A673 (cell line): ENCODE results near the gene CDC42BPA. TPM values are rescaled to one million over a fixed set of nuclear protein-coding genes. Genes with fewer than 3 reads are reported as not detected.

Experiments used
- BruUV-seq: library from RNA; stranded (reverse); fragments of 400-500 nt; replicated peaks from 2 replicates; lab custom pipeline; 2021; lab: Mats Ljungman, UMichigan
- CTCF ChIA-PET: fragments of 300-600 bp; sonication (Branson Sonifier 250); formaldehyde crosslinking; loops from one replicate; lab custom pipeline; 2022; ENCODE audit warnings: antibody characterized with exemption; lab: Charles Lee
- POLR2A ChIA-PET: fragments of 300-600 bp; sonication (Branson Sonifier 250); formaldehyde crosslinking; loops from one replicate; lab custom pipeline; 2022; ENCODE audit warnings: antibody characterized with exemption; ENCODE audit not compliant: low non-redundant PET; lab: Charles Lee
- DNase-seq: peaks from one replicate; pipeline ENCODE4 v3.0.0-alpha.2; 2015; ENCODE audit warnings: low spot score
- H3K27ac ChIP-seq: fragments of 200-600 bp; sonication (generic); 2 replicates; pipeline ENCODE4 v1.5.1; 2016; ENCODE audit warnings: mixed run types, low read depth, mild to moderate bottlenecking, mixed read lengths, antibody characterized with exemption, low read length; ENCODE audit not compliant: poor library complexity, severe bottlenecking
- H3K27me3 ChIP-seq: fragments of 200-600 bp; sonication (generic); replicated peaks from 2 replicates; pipeline ENCODE4 v1.6.1; 2017; ENCODE audit warnings: mixed run types, low read depth, mild to moderate bottlenecking, mixed read lengths, antibody characterized with exemption, low read length; ENCODE audit not compliant: insufficient read depth, poor library complexity
- H3K36me3 ChIP-seq: fragments of 200-600 bp; sonication (generic); 2 replicates; pipeline ENCODE4 v1.6.1; 2016; ENCODE audit warnings: mixed run types, mild to moderate bottlenecking, mixed read lengths, antibody characterized with exemption, low read length; ENCODE audit not compliant: insufficient read depth, poor library complexity, severe bottlenecking
- H3K4me1 ChIP-seq: fragments of 200-600 bp; sonication (generic); 2 replicates; pipeline ENCODE4 v1.6.1; 2017; ENCODE audit warnings: mixed run types, mild to moderate bottlenecking, mixed read lengths, antibody characterized with exemption, low read length; ENCODE audit not compliant: insufficient read depth, poor library complexity, severe bottlenecking
- H3K4me3 ChIP-seq: fragments of 200-600 bp; sonication (generic); 2 replicates; pipeline ENCODE4 v1.5.1; 2016; ENCODE audit warnings: low read depth, mixed run types, mild to moderate bottlenecking, mixed read lengths, low read length; ENCODE audit not compliant: poor library complexity, severe bottlenecking
- H3K9me3 ChIP-seq: fragments of 200-600 bp; sonication (generic); 2 replicates; pipeline ENCODE4 v1.6.1; 2016; ENCODE audit warnings: mixed run types, low read depth, mild to moderate bottlenecking, mixed read lengths, antibody characterized with exemption, low read length; ENCODE audit not compliant: poor library complexity, severe bottlenecking
- EZH2 ChIP-seq: fragments of 200-600 bp; sonication (generic); IDR thresholded peaks from 2 replicates; pipeline ENCODE4 v1.6.1; 2017; ENCODE audit warnings: borderline replicate concordance, low read depth, mild to moderate bottlenecking, mixed read lengths, antibody characterized with exemption, low read length; ENCODE audit not compliant: poor library complexity, severe bottlenecking
- intact Hi-C: fragments of 100-400 bp; cut with micrococcal nuclease; formaldehyde crosslinking; loops from one replicate; pipeline ENCODE4 v1.10.0; 2022; ENCODE audit not compliant: unreplicated experiment
- total RNA-seq: library from RNA; stranded (reverse); gene quantifications from 2 replicates; pipeline ENCODE4 v1.2.3, GENCODE V29; 2021
- TF ChIP-seq, protein P1 (sequence below): fragments of 300-800, 200-600 bp; sonication (generic); conservative IDR thresholded peaks from 2 replicates; pipeline ENCODE4 v1.5.1; 2017; ENCODE audit warnings: low read depth, mild to moderate bottlenecking, antibody characterized with exemption, low read length, moderate library complexity, mixed read lengths

Gene CDC42BPA
- total RNA-seq, 1 experiment from 2014 or later = 21.7 TPM

GRCh38 chr1:227068883-227069282 lies 249.4 kb downstream of the CDC42BPA start:
- POLR2A ChIA-PET = no interaction called here
- peaks cover 7% of the 10 kb centered on the region for H3K36me3 ChIP-seq

DNA sequence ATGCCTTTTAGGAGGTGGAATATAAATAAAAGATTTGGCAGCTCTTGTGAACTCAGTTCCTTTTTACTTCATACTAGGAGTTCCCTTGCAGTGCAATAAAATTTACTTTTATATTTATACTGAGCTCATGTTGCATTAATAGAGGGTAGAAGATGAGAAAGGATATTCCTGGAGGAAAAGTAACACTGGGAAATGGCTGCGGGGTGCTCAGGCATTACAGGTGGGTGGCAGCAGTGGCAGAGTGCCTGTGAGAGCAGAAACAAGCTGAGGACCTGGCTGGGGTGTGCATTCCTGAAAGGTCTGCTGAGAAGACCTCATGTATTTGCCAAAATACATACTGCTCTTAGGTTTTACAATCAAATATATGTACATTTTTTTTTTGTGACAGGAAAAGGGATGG lies 251.3 kb downstream of the CDC42BPA start:
- Histone ChIP-seq H3K4me1 (peaks cover 3% of the 10 kb centered on the region), H3K4me3 (no peak overlapping the region), H3K27ac (no peak overlapping the region), H3K27me3 (no peaks in the 10 kb centered on the region), H3K36me3 (peaks cover 7% of the 10 kb centered on the region), H3K9me3 (no peaks in the 10 kb centered on the region)
- POLR2A ChIA-PET = no interaction called here
- CTCF ChIA-PET = no interaction called here
- BruUV-seq = no TSS peak
- no peak for DNase-seq
- TF ChIP-seq EZH2 = no peak
- TF ChIP-seq, protein P1, sequence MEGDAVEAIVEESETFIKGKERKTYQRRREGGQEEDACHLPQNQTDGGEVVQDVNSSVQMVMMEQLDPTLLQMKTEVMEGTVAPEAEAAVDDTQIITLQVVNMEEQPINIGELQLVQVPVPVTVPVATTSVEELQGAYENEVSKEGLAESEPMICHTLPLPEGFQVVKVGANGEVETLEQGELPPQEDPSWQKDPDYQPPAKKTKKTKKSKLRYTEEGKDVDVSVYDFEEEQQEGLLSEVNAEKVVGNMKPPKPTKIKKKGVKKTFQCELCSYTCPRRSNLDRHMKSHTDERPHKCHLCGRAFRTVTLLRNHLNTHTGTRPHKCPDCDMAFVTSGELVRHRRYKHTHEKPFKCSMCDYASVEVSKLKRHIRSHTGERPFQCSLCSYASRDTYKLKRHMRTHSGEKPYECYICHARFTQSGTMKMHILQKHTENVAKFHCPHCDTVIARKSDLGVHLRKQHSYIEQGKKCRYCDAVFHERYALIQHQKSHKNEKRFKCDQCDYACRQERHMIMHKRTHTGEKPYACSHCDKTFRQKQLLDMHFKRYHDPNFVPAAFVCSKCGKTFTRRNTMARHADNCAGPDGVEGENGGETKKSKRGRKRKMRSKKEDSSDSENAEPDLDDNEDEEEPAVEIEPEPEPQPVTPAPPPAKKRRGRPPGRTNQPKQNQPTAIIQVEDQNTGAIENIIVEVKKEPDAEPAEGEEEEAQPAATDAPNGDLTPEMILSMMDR = no peak
- intact Hi-C loops = no loop called here

More at GRCh38 chr1:227068883-227069282, 249.4 kb downstream of the CDC42BPA start:
- TF ChIP-seq EZH2 = no peak
- TF ChIP-seq, protein P1 = no peak
- Histone ChIP-seq H3K4me1 (peaks cover 3% of the 10 kb centered on the region), H3K27ac (no peak overlapping the region), H3K4me3 (no peak overlapping the region), H3K27me3 (no peaks in the 10 kb centered on the region), H3K9me3 (no peaks in the 10 kb centered on the region)
- no peak for DNase-seq
- intact Hi-C loops = no loop called here
- CTCF ChIA-PET = no interaction called here
- no TSS peak for BruUV-seq

DNA sequence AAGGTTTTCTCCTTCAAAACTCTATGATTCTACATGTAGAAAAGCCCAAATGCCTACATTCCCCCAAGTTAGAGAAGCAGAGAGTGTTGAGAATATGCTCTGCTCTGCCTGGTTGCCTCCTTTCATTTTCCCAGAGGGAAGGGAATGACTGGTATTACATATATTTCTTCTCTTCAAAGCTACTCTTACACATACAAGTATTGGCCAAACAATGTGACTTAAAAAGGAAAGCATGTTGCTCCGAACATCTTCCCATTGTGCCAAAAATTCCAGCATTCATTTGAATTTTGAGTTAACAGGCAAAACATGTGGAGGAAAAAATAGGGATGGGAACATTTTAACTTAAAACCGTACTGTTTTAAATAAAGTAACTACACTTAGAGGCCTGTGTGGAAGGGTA lies 253.0 kb downstream of the CDC42BPA start:
- TF ChIP-seq, protein P1 = no peak
- TF ChIP-seq EZH2 = no peak
- peaks cover 7% of the 10 kb centered on the region for H3K36me3 ChIP-seq
- H3K27me3 ChIP-seq = no peaks in the 10 kb centered on the region
- no peak overlapping the region for H3K27ac ChIP-seq
- DNase-seq = no peak
- H3K4me3 ChIP-seq = no peak overlapping the region
- intact Hi-C loops = no loop called here
- H3K4me1 ChIP-seq = no peaks in the 10 kb centered on the region
- POLR2A ChIA-PET = no interaction called here
- H3K9me3 ChIP-seq = no peaks in the 10 kb centered on the region
- CTCF ChIA-PET = no interaction called here
- BruUV-seq = no TSS peak
